A204.1 (cell line): Measurements from ENCODE around the gene EDRF1.

Experiments used
- FAIRE-seq: peaks from 2 replicates; lab custom pipeline; 2012; peaks lifted over from hg19 to GRCh38; lab: Jason Lieb, UNC

EDRF1 gene

GRCh38 chr10:125795128-125795527 is 75.6 kb downstream of the EDRF1 start:
- FAIRE-seq = no peak

DNA sequence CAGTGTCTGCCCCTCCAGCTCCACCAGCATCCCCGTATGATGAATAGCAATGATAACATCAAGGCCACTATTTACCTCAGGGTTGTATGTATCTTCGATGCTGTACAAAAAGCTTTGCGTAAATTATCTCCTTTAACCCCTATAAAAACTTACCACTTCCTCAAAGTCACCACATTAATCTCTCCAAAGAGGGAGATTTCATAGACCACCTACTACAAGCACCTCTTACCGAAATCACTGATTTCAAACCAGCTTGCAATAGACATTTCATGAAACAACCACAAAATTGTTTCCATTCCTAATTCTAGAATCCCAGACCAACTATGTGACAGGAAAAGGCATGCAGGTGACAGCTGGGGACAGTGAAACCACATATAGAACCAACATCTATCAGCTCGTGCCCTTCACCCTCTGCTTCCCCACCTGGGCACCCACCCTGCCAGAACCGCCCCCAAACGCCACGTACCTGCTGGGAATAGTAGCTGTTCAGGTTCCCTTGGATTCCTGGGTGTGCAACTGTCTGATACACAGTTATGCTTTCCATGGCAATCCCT is 76.2 kb downstream of the EDRF1 start:
- no peak for FAIRE-seq

DNA sequence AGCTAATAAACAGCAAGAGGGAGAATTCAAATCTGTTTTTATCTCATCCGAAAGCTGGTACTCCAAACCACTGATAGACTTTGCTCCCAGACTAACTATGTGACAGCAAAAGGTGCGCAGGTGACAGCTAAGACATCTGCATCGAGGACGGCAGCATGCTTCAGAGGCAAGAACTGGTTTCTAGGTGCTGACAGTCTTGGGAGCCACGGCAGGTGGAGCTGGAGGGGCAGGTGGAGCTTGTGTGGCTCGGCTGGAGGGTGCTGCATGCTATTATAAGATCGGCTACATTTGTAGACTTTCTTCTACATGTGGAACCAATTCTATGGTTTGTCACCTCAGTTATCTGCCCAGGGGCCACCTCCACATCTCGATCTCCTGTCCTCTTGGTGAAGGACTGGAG is 77.9 kb downstream of the EDRF1 start:
- FAIRE-seq = no peak

DNA sequence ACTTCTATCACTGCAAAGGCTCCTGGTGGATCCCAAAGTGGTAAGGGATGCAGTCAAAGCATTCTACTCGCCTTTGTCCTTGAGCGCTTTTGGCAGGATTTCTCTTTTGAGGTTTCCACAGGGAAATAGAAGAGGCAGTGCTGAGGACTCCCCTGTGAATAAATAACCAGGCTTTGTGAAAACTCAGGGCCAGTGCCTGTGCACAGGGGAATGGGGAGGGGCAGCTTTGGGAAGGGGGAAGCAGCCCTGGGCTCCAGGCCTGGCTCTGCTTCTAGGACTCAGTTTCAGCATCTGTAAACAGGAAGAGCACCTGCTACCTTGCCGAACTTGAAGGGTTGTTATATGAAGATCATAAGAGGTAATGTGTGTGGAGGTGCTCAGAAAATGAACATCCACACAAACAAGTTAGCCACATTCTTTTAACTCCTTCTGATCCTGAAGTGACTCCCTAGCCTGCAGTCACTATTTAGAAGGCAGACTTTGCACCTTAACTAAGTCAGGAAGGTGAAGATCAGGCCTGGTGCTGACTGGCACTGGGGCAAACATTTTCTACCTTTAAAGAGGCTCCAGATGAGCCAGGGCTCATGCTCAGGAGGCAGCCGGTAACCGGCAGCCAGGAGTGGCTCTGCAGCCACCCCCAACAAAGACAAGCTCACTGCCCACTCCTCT is 78.6 kb downstream of the EDRF1 start:
- FAIRE-seq = no peak

GRCh38 chr10:125799451-125800182 is 80.1 kb downstream of the EDRF1 start:
- FAIRE-seq = no peak

DNA sequence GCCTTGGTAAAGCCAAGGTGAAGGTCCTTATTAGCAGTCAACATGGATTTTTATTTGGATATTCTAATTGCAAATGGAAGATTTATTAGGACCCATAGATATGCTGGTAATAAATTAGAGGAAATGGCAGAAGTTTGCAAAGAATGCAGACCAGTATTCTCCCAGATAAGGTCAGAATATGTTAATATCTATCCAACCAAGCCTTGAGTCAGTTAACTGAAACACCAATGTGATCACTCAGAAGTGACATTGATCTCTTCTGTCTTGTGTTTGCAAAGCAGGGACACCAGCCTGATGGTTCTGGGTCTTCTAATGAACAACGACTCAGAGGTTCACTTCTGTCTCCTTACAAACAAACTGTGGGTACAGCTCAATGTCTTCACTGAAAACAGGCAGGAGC is 82.1 kb downstream of the EDRF1 start:
- no peak for FAIRE-seq

DNA sequence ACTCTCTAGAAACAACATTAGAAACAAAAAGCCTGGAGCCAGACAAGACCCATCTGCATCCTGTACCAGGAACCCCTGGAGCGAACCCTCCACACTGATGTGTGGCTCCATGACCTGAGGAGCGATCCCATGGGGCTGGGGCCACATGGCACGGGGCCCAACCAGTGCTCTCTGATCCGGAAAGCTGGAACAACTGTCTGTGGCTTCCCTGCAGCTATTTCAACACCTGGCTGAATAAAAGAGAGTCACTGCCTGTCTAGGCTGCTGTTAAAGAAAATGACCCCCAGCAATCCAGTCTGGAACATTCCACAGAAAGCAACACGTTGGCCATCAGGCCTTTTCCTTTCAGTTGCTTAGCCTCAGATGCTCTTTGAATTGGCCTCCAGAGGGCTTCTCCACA is 82.6 kb downstream of the EDRF1 start:
- no peak for FAIRE-seq

- no peak for FAIRE-seq
These were observed 83.2 kb downstream of the EDRF1 start for GRCh38 chr10:125802739-125803138.

- no peak for FAIRE-seq
These were observed 88.5 kb downstream of the EDRF1 start for GRCh38 chr10:125808047-125808446.

DNA sequence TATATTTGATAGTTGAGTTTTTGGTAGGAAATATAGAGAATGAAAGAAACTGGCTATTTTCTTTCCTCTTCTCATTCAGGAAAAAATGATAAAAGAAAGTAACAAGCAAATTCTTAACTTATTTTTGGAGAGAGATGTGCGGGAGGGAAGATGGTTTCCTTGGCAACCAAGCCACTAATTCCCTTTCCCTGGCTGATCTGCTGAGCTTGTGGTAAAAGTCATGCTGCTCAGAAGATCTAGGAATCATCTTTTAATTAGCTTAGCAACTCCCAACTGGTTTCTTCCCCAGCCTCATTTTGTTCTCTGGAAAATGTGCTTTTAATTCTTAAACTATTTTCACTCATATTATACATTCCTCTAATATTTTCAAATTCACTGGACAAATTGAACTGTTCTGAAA is 91.7 kb downstream of the EDRF1 start:
- FAIRE-seq = no peak

DNA sequence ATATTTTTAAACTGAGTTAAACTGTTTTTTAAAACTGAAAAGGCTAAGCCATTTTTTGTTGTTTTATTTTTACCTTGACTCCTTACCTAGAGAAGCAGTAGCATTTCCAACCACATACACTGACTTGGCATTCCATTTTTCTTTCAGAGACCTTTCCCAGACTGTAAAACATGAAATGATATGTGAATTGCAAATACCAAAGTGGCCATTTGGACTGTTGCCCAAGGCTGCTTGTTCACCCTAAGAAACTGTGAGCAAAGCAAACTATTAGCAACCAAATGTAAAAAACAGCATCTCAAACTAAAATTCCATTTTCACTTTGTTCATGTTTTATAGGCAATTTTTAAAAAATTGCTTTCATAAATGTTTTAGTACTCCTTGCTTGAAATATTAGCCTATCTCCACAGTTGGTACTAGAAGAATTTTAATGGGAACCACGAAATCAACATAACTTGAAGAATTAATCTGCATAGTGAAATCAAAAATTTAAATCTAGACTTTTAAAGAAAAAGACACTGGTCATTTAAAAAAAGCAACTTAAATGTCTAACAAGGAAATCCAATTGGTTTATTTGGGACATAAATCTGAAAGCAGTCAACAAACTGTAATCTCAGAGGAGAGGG is 92.7 kb downstream of the EDRF1 start:
- no peak for FAIRE-seq
